Measurements from ENCODE around the gene IGFBPL1. TPM values are rescaled to one million over a fixed set of nuclear protein-coding genes. Genes with fewer than 3 reads are reported as not detected.

Gene IGFBPL1
- total RNA-seq, 1 donor from 2014 or later = 26.6 TPM

DNA sequence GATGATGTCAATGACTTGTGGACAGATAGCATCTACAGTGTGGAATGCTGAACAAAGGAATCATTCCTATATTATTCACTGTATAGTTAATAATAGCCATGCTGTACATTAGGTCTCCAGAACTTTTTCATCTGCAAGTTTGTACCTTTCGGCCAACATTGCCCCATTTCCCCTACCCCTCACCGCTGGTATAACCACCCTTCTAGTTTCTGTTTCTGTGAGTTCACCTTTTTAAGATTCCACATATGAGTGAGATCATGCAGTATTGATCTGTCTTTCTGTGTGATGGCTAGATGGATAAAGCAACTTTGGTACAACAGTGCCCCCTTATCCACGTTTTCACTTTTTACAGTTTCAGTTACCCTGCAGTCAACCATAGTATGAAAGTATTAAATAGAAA, 50.6 kb downstream of the IGFBPL1 start:
- peaks cover 14% of the 10 kb centered on the region for H3K27me3 Mint-ChIP-seq (ENCODE audit: insufficient read depth, low read depth)
- H3K4me3 Mint-ChIP-seq = no peak overlapping the region
- H3K4me2 ChIP-seq = no peak overlapping the region
- H3K4me1 ChIP-seq = no peaks in the 10 kb centered on the region
- H3K27ac Mint-ChIP-seq = no peak overlapping the region
- H3F3A ChIP-seq (ENCODE audit: low read depth) = no peaks in the 10 kb centered on the region
- DNase-seq (ENCODE audit: low spot score) = no peak
- no peak overlapping the region for H3K9ac ChIP-seq
- no peaks in the 10 kb centered on the region for H4K20me1 ChIP-seq (ENCODE audit: low read depth)
- no peaks in the 10 kb centered on the region for H3K79me2 ChIP-seq (ENCODE audit: low read depth)
- no peaks in the 10 kb centered on the region for H3K36me3 ChIP-seq
- no peak overlapping the region for H3K27ac ChIP-seq
- TF ChIP-seq EZH2phosphoT487 (IDR thresholded peaks at IDR 0.05) (no peak), EZH2 (IDR thresholded peaks at IDR 0.05) (no peak)
- TF ChIP-seq, protein P1, sequence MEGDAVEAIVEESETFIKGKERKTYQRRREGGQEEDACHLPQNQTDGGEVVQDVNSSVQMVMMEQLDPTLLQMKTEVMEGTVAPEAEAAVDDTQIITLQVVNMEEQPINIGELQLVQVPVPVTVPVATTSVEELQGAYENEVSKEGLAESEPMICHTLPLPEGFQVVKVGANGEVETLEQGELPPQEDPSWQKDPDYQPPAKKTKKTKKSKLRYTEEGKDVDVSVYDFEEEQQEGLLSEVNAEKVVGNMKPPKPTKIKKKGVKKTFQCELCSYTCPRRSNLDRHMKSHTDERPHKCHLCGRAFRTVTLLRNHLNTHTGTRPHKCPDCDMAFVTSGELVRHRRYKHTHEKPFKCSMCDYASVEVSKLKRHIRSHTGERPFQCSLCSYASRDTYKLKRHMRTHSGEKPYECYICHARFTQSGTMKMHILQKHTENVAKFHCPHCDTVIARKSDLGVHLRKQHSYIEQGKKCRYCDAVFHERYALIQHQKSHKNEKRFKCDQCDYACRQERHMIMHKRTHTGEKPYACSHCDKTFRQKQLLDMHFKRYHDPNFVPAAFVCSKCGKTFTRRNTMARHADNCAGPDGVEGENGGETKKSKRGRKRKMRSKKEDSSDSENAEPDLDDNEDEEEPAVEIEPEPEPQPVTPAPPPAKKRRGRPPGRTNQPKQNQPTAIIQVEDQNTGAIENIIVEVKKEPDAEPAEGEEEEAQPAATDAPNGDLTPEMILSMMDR (IDR thresholded peaks at IDR 0.05) = no peak
- no peaks in the 10 kb centered on the region for H3K36me3 Mint-ChIP-seq
- no peak overlapping the region for H2AFZ ChIP-seq (replicated peaks)
- H3K9me3 ChIP-seq (ENCODE audit: low read depth) = no peaks in the 10 kb centered on the region
- no peaks in the 10 kb centered on the region for H3K9me3 Mint-ChIP-seq
- H3K27me3 ChIP-seq = no peaks in the 10 kb centered on the region
- no peak overlapping the region for H3K4me3 ChIP-seq
- H3K4me1 Mint-ChIP-seq = peaks cover 33% of the 10 kb centered on the region

DNA sequence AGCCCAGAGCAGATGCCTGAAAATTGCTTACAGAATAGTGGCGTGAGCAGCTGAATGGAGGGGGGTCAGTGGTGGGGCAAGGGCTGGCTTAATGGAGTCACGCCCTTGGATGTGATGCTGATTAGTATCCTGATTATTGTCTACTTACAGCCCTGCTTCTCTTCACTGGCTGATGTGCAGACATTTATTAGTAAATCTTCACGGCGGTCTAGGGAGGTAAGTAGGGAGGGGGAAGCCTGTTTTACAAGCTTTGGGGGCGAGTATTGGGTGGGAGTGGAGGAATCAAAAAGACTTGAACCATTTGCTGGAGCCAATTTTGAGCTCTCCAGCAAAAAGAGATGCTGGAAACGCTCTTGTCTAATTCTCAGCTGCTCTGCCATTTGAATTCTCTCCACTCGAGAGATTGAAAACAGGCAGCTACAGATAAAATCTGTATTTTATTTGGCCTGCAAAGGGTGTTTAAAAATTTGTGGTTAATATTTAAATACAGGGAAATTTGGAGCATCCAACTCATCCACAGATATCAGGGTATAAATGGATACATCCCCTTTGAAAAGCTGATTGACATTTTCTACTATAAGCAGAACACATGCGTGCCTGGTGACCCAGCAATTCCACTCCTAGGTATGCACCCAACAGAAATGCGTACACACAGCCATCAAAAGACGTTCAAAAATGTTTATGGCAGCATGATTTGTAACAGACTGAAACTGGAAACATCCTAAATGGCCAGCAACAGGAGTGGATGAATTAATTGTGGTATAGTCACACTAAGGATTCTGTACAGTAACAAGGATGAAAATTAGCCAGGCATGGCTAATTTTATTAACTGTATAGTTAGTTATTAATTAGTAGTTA, 51.3 kb downstream of the IGFBPL1 start:
- Histone ChIP-seq H3K36me3 (no peaks in the 10 kb centered on the region), H2AFZ (replicated peaks) (no peak overlapping the region), H3K27ac (no peak overlapping the region), H3K4me3 (no peak overlapping the region), H3K4me2 (no peak overlapping the region), H3K4me1 (no peaks in the 10 kb centered on the region), H3K9me3 (ENCODE audit: low read depth) (no peaks in the 10 kb centered on the region), H3K9ac (no peak overlapping the region), H3K79me2 (ENCODE audit: low read depth) (no peaks in the 10 kb centered on the region), H3F3A (ENCODE audit: low read depth) (no peaks in the 10 kb centered on the region), H3K27me3 (no peaks in the 10 kb centered on the region), H4K20me1 (ENCODE audit: low read depth) (no peaks in the 10 kb centered on the region)
- Mint-ChIP-seq H3K4me3 (no peak overlapping the region), H3K27me3 (ENCODE audit: insufficient read depth, low read depth) (peaks cover 12% of the 10 kb centered on the region), H3K36me3 (no peaks in the 10 kb centered on the region), H3K9me3 (no peaks in the 10 kb centered on the region), H3K27ac (no peak overlapping the region), H3K4me1 (peaks cover 31% of the 10 kb centered on the region)
- DNase-seq (ENCODE audit: low spot score) = no peak
- TF ChIP-seq EZH2phosphoT487 (IDR thresholded peaks at IDR 0.05) (no peak), EZH2 (IDR thresholded peaks at IDR 0.05) (no peak)
- TF ChIP-seq, protein P1 (IDR thresholded peaks at IDR 0.05) = no peak

DNA sequence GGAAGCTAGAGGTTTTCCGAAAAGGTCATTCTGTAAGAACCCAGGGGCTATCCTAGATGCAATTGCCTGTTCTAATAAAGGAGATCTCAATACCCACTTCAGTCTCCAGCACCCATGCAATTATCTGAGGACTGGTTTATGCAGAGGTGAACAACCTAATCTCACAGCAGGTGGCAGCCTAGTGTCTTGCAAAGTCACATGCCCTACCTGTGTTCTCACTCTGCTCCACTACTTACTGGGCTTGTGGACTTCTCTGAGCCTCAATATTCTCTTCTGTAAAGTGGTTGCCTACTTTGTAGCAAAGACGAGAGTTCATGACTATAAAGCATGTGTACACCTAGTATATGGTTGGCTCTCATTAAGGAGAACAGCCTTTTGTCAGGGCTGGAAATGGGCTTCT, 52.8 kb downstream of the IGFBPL1 start:
- Histone ChIP-seq H3F3A (ENCODE audit: low read depth) (no peaks in the 10 kb centered on the region), H3K4me3 (no peak overlapping the region), H3K27ac (no peak overlapping the region), H3K4me1 (no peaks in the 10 kb centered on the region), H3K4me2 (no peak overlapping the region), H3K36me3 (no peaks in the 10 kb centered on the region), H3K27me3 (no peaks in the 10 kb centered on the region), H3K9ac (no peak overlapping the region), H3K9me3 (ENCODE audit: low read depth) (no peaks in the 10 kb centered on the region), H3K79me2 (ENCODE audit: low read depth) (no peaks in the 10 kb centered on the region), H4K20me1 (ENCODE audit: low read depth) (no peaks in the 10 kb centered on the region), H2AFZ (replicated peaks) (no peak overlapping the region)
- peak; percentile 21 for DNase-seq (ENCODE audit: low spot score)
- TF ChIP-seq EZH2phosphoT487 (IDR thresholded peaks at IDR 0.05) (no peak), EZH2 (IDR thresholded peaks at IDR 0.05) (no peak)
- TF ChIP-seq, protein P1 (IDR thresholded peaks at IDR 0.05) = no peak
- Mint-ChIP-seq H3K27me3 (ENCODE audit: insufficient read depth, low read depth) (peaks cover 12% of the 10 kb centered on the region), H3K27ac (no peak overlapping the region), H3K36me3 (no peaks in the 10 kb centered on the region), H3K4me1 (peaks cover 24% of the 10 kb centered on the region), H3K9me3 (no peaks in the 10 kb centered on the region), H3K4me3 (no peak overlapping the region)

Data from neural progenitor cell (in vitro differentiated cells).